GM23248 (cell line): ENCODE data around the gene ADAM17.

Source experiments
- EZH2 ChIP-seq: fragments of 200-600 bp; sonication (generic); IDR thresholded peaks from 2 replicates; pipeline ENCODE4 v1.6.1; 2018; ENCODE audit warnings: antibody characterized with exemption, mild to moderate bottlenecking; ENCODE audit not compliant: insufficient read depth, poor library complexity, severe bottlenecking
- EZH2phosphoT487 ChIP-seq: fragments of 200-600 bp; sonication (generic); IDR thresholded peaks from 2 replicates; pipeline ENCODE4 v1.6.1; 2018; ENCODE audit warnings: antibody characterized with exemption, moderate library complexity, mild to moderate bottlenecking, low read depth; ENCODE audit not compliant: insufficient read depth

- no peak for TF ChIP-seq EZH2phosphoT487
- no peak for TF ChIP-seq EZH2
These were observed 116.1 kb downstream of the ADAM17 start for GRCh38 chr2:9439536-9439935.
